H7 (cell line): Measurements from ENCODE around the gene CSPG4. TPM values are rescaled to one million over a fixed set of nuclear protein-coding genes. Genes with fewer than 3 reads are reported as not detected.
"Not testable (repeated sequence)": the region's sequence is repeated elsewhere in the genome, so short reads cannot be mapped to it uniquely, and the experiment has no call there.

Experiments used
- DNase-seq: peaks from one replicate; pipeline ENCODE4 v3.0.0; 2012
- H3K27me3 ChIP-seq: 2 replicates; pipeline ENCODE4 v1.6.0; 2011; ENCODE audit warnings: mild to moderate bottlenecking, low read length; ENCODE audit not compliant: control insufficient read depth, insufficient read depth
- H3K36me3 ChIP-seq: replicated peaks from 2 replicates; pipeline ENCODE4 v1.5.1; 2011; ENCODE audit warnings: low read length; ENCODE audit not compliant: control insufficient read depth, insufficient read depth
- H3K4me3 ChIP-seq: 2 replicates; pipeline ENCODE4 v1.5.1; 2011; ENCODE audit warnings: low read depth, mild to moderate bottlenecking, control low read depth, low read length, moderate library complexity; ENCODE audit not compliant: insufficient read depth
- total RNA-seq: library from RNA; depleted of rRNA; stranded (reverse); fragments of >200 nt; shearing (Covaris generic); gene quantifications from 2 replicates; pipeline ENCODE4 v1.2.3, GENCODE V29; 2014

Gene CSPG4
- total RNA-seq, 1 experiment from 2014 or later = 4.3 TPM

GRCh38 chr15:75683646-75684312 is 28.9 kb downstream of the CSPG4 start:
- H3K36me3 ChIP-seq, H3K4me3 ChIP-seq, H3K27me3 ChIP-seq: not testable (repeated sequence)
- DNase-seq = peak; percentile 98

DNA sequence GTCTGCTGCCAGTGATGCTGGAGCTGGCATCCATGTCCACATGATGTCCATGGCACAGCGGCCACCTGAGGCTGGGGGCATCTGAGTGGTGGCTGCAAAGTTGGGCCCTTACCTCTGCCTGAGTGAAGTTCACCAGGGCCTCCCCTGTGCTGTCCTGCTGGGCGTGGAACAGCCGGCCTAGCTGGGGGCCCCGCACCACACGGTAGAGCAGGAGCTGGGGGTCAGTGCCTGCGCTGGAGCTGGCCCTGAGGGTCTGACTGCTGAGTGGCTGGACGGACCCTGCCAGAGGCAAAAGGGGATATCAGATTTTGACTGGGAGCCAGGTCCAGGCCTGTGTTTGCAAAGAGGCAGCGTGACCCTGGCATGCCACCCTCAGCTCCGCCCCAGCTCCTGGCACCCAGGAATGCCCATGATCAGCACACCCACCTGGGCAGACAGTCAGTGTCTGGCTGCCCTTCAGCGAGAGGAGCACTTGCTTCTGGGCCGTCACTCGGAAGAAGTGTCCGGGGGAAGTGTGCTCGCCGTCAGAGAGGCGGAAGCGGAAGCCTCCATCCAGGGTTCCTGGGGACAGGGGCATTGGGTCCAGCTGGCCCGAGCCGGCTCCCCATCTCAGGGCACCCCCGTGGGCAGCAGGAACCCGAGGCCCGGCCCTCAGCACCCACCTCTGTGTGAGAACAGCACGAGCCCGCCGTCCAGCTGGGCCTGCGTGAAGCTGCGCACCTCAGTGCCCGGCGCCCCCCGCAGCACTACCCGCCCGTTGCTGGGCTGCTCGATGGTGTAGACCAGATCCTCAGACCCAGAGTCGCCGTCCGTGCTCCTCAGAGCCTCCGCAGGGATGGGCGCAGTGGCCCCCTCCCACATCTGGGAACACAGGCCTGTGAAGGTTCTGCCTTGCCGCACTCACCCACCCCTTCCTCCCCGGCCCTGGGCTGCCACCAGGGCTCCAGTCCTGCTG is 30.2 kb downstream of the CSPG4 start:
- no peaks in the 10 kb centered on the region for H3K36me3 ChIP-seq
- no peaks in the 10 kb centered on the region for H3K27me3 ChIP-seq
- H3K4me3 ChIP-seq = no peak overlapping the region
- no peak for DNase-seq

DNA sequence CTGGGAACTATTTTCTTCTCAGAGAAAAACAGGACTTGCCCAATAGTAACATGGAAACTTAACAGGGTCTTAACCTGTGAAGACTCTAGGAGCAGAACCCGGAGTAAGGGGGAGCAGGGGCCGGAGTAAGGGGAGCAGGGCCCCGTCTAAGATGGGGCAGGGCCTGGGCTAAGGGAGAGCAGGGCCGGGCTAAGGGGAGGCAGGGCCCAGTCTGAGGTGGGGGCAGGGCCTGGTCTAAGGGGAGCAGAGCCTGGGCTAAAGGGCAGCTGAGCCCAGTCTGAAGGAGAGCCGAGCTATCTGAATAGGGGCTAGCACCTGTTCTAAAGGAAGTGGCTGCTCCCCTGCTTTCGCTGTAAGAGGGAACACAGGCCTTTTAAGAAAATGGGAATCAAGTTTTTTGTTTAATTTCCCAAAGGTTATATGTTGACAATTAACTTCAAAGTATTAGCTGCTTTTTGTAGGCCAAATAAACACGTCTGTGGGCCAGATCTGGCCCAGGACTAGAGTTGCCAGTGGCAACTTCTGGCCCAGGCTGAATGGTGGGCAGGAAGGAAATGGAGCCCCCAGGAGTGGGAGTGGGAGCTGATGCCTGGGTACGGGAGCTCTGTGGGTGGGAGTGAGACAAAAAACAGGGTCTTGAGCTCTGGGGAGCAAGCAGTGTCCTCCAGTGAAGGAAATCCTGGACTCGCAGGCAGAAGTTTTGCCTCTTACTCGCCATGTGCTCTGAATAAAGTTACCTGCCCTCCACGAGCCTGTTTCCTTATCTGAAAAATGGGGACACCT is 32.5 kb downstream of the CSPG4 start:
- Histone ChIP-seq H3K36me3 (no peaks in the 10 kb centered on the region), H3K4me3 (no peak overlapping the region)
- peak; percentile 90 for DNase-seq

GRCh38 chr15:75678324-75678690 is 34.3 kb downstream of the CSPG4 start:
- H3K36me3 ChIP-seq, H3K27me3 ChIP-seq, DNase-seq, H3K4me3 ChIP-seq: not testable (repeated sequence)

More for the DNA sequence above, 32.5 kb downstream of the CSPG4 start:
- H3K27me3 ChIP-seq = no peaks in the 10 kb centered on the region

DNA sequence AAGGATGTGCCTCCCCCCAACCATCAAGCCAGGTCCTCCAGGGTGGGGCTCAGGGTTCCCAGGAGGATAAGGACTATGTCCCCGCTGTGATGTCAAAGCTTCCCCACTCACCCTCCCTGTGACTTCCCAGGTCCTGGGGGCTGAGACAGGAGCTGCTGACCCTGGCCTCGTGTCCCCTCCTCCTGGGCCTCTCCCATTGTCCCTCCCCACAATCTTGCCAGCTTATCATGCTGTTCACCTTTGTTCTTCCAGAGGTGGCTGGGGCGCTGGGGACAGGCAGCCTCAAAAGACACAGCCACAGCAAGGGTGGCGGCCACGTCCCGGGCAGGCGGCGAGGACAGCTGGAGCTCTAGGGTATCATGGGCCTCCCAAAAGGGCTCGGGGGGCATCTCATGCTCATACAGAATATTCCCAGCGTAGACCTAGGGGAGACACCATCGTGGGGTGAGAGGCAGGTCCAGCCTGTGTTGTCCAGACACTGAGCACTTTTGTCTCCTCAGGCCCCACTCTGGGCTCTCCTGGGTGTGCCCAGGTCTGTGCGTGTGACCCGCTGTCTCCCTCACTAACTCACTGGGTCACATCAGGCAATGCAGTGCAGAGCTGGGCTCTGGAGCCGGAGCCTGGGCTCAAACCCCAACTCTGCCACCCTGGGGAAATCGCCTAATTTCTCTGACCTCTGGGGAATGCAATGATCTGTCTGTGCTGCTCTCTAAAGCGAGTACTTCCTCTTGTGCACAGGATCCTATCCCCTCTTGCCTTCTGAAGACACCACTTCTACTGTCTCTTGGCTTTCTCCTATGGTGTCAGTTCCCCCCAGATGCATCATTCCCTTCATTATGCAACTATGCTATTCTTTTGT is 35.0 kb downstream of the CSPG4 start:
- H3K4me3 ChIP-seq = no peak overlapping the region
- DNase-seq = no peak

GRCh38 chr15:75676688-75677464 is 35.8 kb downstream of the CSPG4 start:
- no peak overlapping the region for H3K4me3 ChIP-seq
- H3K36me3 ChIP-seq = no peaks in the 10 kb centered on the region
- no peak for DNase-seq
- H3K27me3 ChIP-seq = no peaks in the 10 kb centered on the region

More for the DNA sequence above, 35.0 kb downstream of the CSPG4 start:
- no peaks in the 10 kb centered on the region for H3K27me3 ChIP-seq
- no peaks in the 10 kb centered on the region for H3K36me3 ChIP-seq

DNA sequence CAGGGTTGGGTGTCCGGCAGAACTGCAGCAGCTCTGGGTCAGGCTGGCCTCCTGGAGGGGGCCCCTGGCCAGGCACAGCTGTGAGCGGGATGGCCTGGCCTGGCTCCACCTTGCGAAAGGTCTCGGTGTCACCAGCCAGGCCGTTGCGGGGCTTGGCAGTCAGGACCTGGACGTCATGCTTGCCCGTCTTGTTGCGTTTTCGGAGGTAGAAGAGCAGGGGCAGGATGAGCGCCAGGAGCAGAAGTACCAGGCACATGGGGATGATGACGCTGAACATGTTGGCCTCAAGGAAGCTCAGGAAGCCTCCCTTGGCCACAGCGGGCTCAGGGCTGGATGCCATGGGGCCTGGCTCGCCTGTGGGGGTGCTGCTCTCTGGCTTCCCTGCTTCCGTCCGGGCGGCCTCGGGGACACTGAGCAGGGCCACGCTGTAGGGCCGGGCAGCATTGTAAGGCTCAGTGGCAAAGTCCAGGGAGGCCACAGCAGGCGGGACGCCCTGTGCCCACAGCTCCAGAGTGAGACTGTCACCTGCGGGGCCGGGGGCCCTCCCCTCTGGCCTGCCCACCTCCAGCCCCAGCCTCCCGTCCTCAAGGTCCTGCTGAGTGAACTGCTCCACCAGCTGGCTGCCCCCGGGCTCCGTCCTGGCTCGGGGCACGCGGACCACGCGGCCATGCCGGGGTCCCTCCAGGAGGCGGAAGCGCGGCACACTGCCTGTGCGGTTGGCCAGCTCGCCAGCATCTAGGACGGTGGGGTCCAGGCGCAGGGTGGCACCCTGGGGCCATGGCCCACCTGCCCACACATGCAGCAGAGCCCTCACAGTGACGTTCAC is 36.9 kb downstream of the CSPG4 start:
- DNase-seq = no peak
- Histone ChIP-seq H3K27me3 (no peaks in the 10 kb centered on the region), H3K4me3 (no peak overlapping the region), H3K36me3 (no peaks in the 10 kb centered on the region)

DNA sequence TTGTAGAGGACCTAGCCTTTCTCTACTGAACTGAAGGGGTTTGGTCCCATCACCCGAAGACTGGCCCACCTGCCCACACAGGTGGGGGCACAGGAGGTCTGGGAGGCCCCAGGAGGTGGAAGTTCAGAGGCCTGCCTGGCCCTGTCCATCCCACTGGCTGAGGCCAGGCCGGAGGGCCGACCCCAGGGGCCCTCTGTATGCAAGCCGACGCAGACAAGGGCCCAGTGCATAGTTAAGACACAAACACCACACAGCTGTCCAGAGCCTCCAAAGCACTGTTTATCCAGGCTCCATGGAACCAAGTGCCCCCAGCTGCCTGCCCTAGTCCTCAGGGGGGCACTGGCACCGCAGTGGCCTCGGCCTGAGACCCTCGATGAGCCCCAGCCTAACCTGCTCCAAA is 38.3 kb downstream of the CSPG4 start:
- Histone ChIP-seq H3K4me3 (no peak overlapping the region), H3K36me3 (no peaks in the 10 kb centered on the region), H3K27me3 (no peaks in the 10 kb centered on the region)
- no peak for DNase-seq

- no peak for DNase-seq
- H3K36me3 ChIP-seq = no peaks in the 10 kb centered on the region
- no peaks in the 10 kb centered on the region for H3K27me3 ChIP-seq
- H3K4me3 ChIP-seq = no peak overlapping the region
Observed at GRCh38 chr15:75673426-75674235, 39.0 kb downstream of the CSPG4 start.

DNA sequence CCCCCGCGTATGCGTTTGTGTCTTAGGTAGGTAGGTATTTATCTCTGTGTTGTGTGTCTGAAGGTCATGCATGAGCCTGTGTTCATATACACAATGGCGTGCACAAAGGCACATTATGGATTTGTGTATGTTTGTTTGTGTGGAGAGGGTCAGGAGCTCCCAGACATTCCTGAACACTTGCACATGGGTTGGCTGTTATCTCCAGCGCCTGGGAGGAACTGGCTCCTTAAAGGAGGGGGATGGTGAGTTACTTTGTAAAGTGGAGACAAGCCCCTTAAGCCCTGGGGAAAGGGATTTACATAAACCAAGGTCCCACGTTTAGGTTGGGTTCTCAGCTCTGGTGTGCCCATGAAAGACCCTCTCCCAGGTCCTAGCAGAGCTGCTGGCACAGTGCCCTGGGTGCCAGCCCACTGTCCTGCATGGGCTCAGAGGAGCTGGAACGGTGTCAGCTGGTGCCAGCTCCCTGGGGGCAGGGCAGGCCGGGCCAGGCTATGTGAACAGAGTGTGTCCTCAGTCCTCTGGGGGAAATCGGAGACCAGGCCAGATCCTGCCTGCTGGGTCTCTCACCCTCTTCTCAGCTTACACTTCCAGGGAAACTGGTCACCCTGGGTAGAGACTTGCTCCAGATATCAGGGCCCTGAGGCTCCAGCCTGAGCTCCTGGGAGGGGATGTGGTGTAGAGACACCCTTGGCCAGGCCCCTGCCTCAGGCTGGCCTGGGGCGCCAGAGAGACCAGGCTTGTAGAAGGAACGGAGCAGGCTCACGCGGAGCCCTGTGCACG is 39.8 kb downstream of the CSPG4 start:
- Histone ChIP-seq H3K27me3 (no peaks in the 10 kb centered on the region), H3K36me3 (no peaks in the 10 kb centered on the region), H3K4me3 (no peak overlapping the region)
- peak; percentile 78 for DNase-seq

GRCh38 chr15:75671730-75672602 is 40.7 kb downstream of the CSPG4 start:
- Histone ChIP-seq H3K27me3 (no peaks in the 10 kb centered on the region), H3K36me3 (no peaks in the 10 kb centered on the region), H3K4me3 (no peak overlapping the region)
- DNase-seq = peak; percentile 76
